ENCODE measurements around the gene UBXN1. TPM values are rescaled to one million over a fixed set of nuclear protein-coding genes. Genes with fewer than 3 reads are reported as not detected.
A peak's percentile ranks its signal among the peaks of the same experiment; 100 is the strongest.

The UBXN1 gene
- total RNA-seq, 4 donors from 2014 or later, result 194 to 275 (median 235) TPM

DNA sequence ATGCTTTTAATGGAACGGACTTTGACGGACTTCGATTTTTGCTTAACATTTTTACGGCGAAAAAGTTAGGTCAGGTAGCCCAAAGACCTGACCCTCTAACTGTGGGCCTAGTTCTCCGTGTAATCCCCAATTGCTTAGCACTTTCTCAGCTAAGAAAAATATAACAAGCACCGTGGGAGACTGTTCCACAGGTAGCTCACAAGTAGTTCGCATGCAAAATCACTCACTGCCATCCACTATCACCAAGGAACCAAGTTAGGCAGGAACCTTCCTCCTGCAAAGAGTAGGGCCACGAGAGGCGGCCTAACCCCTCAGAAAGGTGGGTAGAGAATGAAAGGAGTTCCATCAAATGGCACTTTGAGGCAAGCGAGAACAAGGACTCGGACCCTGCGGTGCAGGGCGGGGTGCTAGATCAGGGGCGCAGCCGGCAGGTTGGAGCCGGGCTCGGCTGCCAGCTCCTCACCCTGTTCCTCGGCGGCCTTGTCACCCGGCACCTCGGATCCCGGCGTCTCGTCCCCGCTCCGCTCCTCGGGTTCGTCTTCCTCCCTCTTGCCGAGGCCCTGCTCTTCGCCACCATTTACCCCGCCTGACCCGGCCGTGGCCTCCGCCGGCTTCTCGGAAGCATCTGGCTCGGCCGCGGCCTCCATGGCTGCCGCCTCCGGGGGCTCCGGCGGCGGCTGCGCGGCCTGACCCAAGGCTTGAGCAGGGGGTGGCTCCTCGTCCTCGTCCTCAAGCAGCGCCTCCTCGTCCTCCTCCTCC lies 47.5 kb upstream of the UBXN1 start:
- DNase-seq (ENCODE audit: low spot score in 2 of 2), result peak; percentile 34 to 89

GRCh38 chr11:62725646-62726045 lies 46.8 kb upstream of the UBXN1 start:
- WGBS, 2 donors, result 0 to 3% methylated on average over 7 of the region's 7 CpGs
- no peak for DNase-seq (ENCODE audit: low spot score in 2 of 2)
- intact Hi-C loops (cut with DNase I; ENCODE audit: low total_unique reads), result no loop called here

More for the DNA sequence above, 47.5 kb upstream of the UBXN1 start:
- intact Hi-C loops (cut with DNase I; ENCODE audit: low total_unique reads), result no loop called here
- WGBS, 2 donors, result 0 to 1% methylated on average over 44 to 51 of the region's 51 CpGs
- TF ChIP-seq POLR2A (IDR thresholded peaks at IDR 0.05) (no peak), CTCF (IDR thresholded peaks at IDR 0.05) (no peak)
- peak overlapping the region; percentile 88 for H3K4me3 ChIP-seq (ENCODE audit: low read depth, poor library complexity, severe bottlenecking)

GRCh38 chr11:62724171-62724570 lies 45.3 kb upstream of the UBXN1 start:
- 21 to 36% methylated on average over 8 of the region's 8 CpGs for WGBS, 2 donors
- peak in 1 of 2 donors; percentile 28 for DNase-seq (ENCODE audit: low spot score in 2 of 2)
- intact Hi-C loops (cut with DNase I; ENCODE audit: low total_unique reads), result no loop called here

More at GRCh38 chr11:62725646-62726045, 46.8 kb upstream of the UBXN1 start:
- TF ChIP-seq POLR2A (IDR thresholded peaks at IDR 0.05), result no peak
- TF ChIP-seq CTCF (IDR thresholded peaks at IDR 0.05), result no peak
- H3K4me3 ChIP-seq (ENCODE audit: low read depth, poor library complexity, severe bottlenecking), result peak overlapping the region; percentile 88

GRCh38 chr11:62721994-62722393 lies 43.1 kb upstream of the UBXN1 start:
- no peak for DNase-seq (ENCODE audit: low spot score in 2 of 2)
- intact Hi-C loops (cut with DNase I; ENCODE audit: low total_unique reads), result no loop called here
- no peak overlapping the region for H3K4me3 ChIP-seq (ENCODE audit: low read depth, poor library complexity, severe bottlenecking)
- TF ChIP-seq CTCF (IDR thresholded peaks at IDR 0.05) (no peak), POLR2A (IDR thresholded peaks at IDR 0.05) (no peak)
- WGBS, 2 donors, result 66 to 67% methylated on average over 7 of the region's 7 CpGs

More at GRCh38 chr11:62724171-62724570, 45.3 kb upstream of the UBXN1 start:
- H3K4me3 ChIP-seq (ENCODE audit: low read depth, poor library complexity, severe bottlenecking), result no peak overlapping the region
- TF ChIP-seq CTCF (IDR thresholded peaks at IDR 0.05), result no peak
- TF ChIP-seq POLR2A (IDR thresholded peaks at IDR 0.05), result no peak

DNA sequence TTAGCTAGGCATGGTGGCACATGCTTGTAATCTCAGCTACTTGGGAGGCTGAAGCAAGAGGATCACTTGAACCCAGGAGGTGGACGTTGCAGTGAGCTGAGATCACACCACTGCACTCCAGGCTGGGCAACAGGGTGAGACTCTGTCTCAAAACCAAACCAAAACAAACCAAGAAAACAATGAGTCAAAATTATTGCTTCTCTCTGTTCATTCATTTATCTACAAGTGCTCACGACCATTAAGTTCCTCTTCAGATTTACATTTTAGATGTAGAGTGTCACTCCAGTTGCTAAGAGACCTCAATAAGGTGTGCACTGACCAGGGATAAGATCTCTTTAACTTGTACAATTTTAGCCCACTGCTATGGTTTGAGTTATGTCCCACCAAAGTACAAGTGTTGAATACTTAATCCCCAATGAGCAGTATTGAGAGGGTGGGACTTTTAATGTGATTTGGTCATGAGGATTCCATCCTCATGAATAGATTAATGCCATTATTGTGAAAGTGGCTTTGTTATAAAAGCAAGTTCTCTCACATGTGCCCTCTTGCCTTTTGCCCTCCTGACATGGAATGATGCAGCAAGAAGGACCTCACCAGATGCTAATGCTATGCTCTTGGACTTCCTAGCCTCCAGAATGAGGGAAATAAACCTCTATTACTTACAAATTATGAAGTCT lies 40.6 kb upstream of the UBXN1 start:
- TF ChIP-seq POLR2A (IDR thresholded peaks at IDR 0.05) (no peak), CTCF (IDR thresholded peaks at IDR 0.05) (no peak)
- no peak for DNase-seq (ENCODE audit: low spot score in 2 of 2)
- H3K4me3 ChIP-seq (ENCODE audit: low read depth, poor library complexity, severe bottlenecking), result no peak overlapping the region
- intact Hi-C loops (cut with DNase I; ENCODE audit: low total_unique reads), result no loop called here
- WGBS, 2 donors, result 73 to 88% methylated on average over 2 of the region's 2 CpGs
